A549 treated with AZD9567 at 1 μM for 4 hours (cell line): Measurements from ENCODE around the gene DUSP16. TPM values are rescaled to one million over a fixed set of nuclear protein-coding genes. Genes with fewer than 3 reads are reported as not detected.

Source experiments
- total RNA-seq: library from RNA; stranded (reverse); fragments of 200-300 nt; extraction: Qiagen RNA extraction; gene quantifications from 5 replicates; pipeline ENCODE4 v1.2.3, GENCODE V29; 2022; ENCODE audit not compliant: insufficient read depth

DUSP16 gene, protein sequence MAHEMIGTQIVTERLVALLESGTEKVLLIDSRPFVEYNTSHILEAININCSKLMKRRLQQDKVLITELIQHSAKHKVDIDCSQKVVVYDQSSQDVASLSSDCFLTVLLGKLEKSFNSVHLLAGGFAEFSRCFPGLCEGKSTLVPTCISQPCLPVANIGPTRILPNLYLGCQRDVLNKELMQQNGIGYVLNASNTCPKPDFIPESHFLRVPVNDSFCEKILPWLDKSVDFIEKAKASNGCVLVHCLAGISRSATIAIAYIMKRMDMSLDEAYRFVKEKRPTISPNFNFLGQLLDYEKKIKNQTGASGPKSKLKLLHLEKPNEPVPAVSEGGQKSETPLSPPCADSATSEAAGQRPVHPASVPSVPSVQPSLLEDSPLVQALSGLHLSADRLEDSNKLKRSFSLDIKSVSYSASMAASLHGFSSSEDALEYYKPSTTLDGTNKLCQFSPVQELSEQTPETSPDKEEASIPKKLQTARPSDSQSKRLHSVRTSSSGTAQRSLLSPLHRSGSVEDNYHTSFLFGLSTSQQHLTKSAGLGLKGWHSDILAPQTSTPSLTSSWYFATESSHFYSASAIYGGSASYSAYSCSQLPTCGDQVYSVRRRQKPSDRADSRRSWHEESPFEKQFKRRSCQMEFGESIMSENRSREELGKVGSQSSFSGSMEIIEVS
- 6.8 to 8.5 TPM (median 7.8 TPM) in 5 replicates for total RNA-seq

DNA sequence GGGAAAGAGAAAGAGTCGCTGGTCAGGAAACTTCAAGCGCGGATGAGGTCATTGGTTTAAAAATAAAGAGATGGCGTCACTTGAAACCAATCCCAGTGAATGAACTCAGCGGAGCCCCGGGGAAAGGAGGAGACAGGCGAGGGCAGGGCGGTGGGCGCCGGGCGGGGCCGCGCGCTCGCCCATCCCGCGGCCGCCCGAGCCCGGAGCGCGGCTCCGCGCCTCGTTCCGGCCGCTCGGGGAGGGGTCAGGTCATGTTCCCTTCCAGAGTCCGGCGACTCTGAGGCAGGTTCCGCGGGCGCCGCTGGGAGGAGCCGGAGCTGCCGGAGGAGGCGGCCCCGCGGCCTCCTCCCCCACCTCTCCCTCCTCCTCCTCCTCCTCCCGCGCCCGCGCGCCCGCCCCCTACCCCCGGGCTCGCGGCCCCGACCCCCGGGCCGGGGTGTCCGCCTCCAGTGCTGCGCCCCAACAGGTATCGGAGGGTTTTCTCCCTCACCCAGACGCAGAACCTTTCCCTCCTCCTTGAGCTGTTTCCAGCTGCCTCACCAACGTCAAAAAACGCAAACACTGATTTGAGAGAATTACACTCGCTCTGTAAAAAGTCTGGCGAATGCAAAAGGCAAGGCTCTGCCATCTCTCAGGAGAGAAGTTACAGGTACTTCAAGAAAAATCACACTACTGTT, at the start of gene DUSP16:
Gene DUSP16 (minus strand): TSS at position 279 of the 677 bp plus-strand sequence. CDS start 41,765 bp downstream, outside the sequence.

DNA sequence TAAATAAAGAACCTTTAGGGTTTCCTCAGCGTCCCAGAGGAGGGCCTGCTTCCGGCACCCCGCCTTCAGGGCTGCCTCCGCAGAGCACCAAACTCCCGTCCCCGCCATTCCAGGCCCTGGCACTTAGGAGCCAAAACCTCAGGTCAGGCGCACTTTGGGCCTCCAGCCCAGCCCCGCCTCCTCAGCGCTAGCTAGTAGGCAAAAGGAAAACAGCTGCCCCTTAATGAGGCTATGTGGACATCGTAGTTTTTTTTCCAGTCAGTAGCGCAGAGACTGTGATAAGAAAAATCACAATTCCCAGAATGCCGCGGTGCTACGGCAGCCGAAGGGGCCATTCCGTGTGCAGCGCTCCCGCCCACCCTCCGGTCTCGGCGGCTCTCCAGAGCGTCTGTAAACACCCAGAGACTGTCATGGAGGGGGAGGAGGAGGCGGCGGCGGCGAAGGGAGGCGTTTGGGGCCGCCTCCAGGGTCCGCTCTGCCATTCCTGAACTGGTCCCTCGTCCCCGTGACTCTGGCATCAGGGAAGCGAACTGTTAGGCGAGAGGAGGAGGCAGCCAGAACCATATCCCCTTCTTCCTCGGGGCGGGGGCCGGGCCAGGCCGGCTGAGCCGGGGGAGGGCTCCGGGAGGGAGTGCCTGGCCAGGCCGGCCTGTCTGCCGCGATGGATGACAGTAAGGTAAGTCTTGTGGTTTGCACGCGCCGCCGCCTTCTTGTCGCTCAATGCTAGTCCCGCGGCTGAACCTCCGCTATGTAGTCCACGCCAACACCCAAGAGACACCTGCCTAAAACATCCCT, 49.0 kb upstream of the DUSP16 start, which contains the start of gene CREBL2:
Gene CREBL2 (plus strand): TSS at position 365 of the 795 bp plus-strand sequence. CDS start 297 bp downstream, at position 662.

Other genes with a start within 250 kb of the DUSP16 start
- 1.3 to 3.8 TPM (median 2.9 TPM) in 5 replicates for gene MANSC1, start 212.6 kb downstream of the DUSP16 start, total RNA-seq
- gene BORCS5, start 205.8 kb downstream of the DUSP16 start, total RNA-seq, result 6.4 to 12.1 TPM (median 7.9 TPM) in 5 replicates
- gene CREBL2, start 49.0 kb upstream of the DUSP16 start, total RNA-seq, result 15.8 to 26.8 TPM (median 17.3 TPM) in 5 replicates
- gene GPR19, start 133.3 kb upstream of the DUSP16 start, total RNA-seq, result 0.70 to 1.0 TPM (median 0.79 TPM) in 4 of 5 replicates, not detected in the other
- 13.5 to 18.4 TPM (median 16.2 TPM) in 5 replicates for gene CDKN1B, start 154.5 kb upstream of the DUSP16 start, total RNA-seq
- 0.14 to 0.40 TPM (median 0.18 TPM) in 4 of 5 replicates, not detected in the other for gene APOLD1, start 222.8 kb upstream of the DUSP16 start, total RNA-seq